Transverse colon (tissue), 4 donors: ENCODE data around the gene CLEC12A. TPM values are rescaled to one million over a fixed set of nuclear protein-coding genes. Genes with fewer than 3 reads are reported as not detected.

Experiments
- DNase-seq: peaks from one replicate; pipeline ENCODE4 v3.0.0-alpha.2; 2019
- H3K27ac ChIP-seq, 4 donors: fragments of 200-600 bp; sonication (generic); 2 replicates each; pipeline ENCODE4 v1.5.1; 2016 to 2018; ENCODE audit warnings: inconsistent platforms in 4 of 4
- H3K27me3 ChIP-seq: fragments of 200-600 bp; sonication (generic); 2 replicates; pipeline ENCODE4 v1.5.1; 2017; ENCODE audit warnings: inconsistent platforms
- H3K36me3 ChIP-seq, 4 donors: fragments of 200-600 bp; sonication (generic); 2 replicates each; pipeline ENCODE4 v1.5.1; 2017 to 2019; ENCODE audit warnings: inconsistent platforms in 4 of 4
- H3K4me1 ChIP-seq, 4 donors: fragments of 200-600 bp; sonication (generic); 2 replicates each; pipeline ENCODE4 v1.5.1; 2017 to 2020; ENCODE audit warnings: inconsistent platforms in 4 of 4
- H3K4me3 ChIP-seq, 4 donors: fragments of 200-600 bp; sonication (generic); 1 replicate in 1 of 4; 2 replicates in 3 of 4; pipeline versions ENCODE4 v1.5.1 to v1.6.1; 2017 to 2019; ENCODE audit warnings: inconsistent platforms in 4 of 4
- H3K9me3 ChIP-seq, 2 donors: fragments of 200-600 bp; sonication (generic); 2 replicates each; pipeline ENCODE4 v1.5.1; 2017 to 2019; ENCODE audit warnings: inconsistent platforms in 2 of 2
- CTCF ChIP-seq, 5 experiments: fragments of 200-600 bp in 3 of 5; fragments of 450-650 bp in 2 of 5; sonication (generic) in 3 of 5; IDR thresholded peaks; 1 replicate in 2 of 5; 2 replicates in 3 of 5; pipeline ENCODE4 v1.5.1; 2016 to 2017; ENCODE audit warnings: antibody characterized with exemption in 5 of 5, inconsistent platforms in 3 of 5, mild to moderate bottlenecking in 2 of 5, moderate library complexity in 1 of 5
- EP300 ChIP-seq: sonication (generic); formaldehyde crosslinking; IDR thresholded peaks from one replicate; pipeline ENCODE4 v1.6.1; 2017; ENCODE audit warnings: antibody characterized with exemption, low read depth
- POLR2A ChIP-seq: fragments of 450-650 bp; IDR thresholded peaks from one replicate; pipeline ENCODE4 v1.6.1; 2016; ENCODE audit warnings: antibody characterized with exemption, mild to moderate bottlenecking, moderate library complexity
- POLR2AphosphoS5 ChIP-seq, 3 donors: sonication (generic); formaldehyde crosslinking; IDR thresholded peaks; one replicate each; pipeline ENCODE4 v1.6.1; 2016; ENCODE audit warnings: antibody characterized with exemption in 3 of 3
- WGBS, 2 donors: methylation state at CpG; one replicate each; pipeline ENCODE4 v1.1.5; 2018; ENCODE audit warnings: low coverage in 1 of 2; 5-methylcytosine and 5-hydroxymethylcytosine counted together
- in situ Hi-C, 4 donors: fragments of 200-750 bp; cut with MboI; loops; one replicate each; pipeline versions ENCODE4 v1.15.0 to v1.15.1; 2017; ENCODE audit warnings: low sequenced_read_pairs in 3 of 4, low pct_ligation_motif_present in 1 of 4, low pct_unique_long_range_greater_than_20kb in 1 of 4
- intact Hi-C: fragments of 100-400 bp; cut with DNase I; formaldehyde crosslinking; loops from one replicate; pipeline ENCODE4 v1.15.1; 2023; ENCODE audit warnings: low total_unique reads
- total RNA-seq, 4 donors: library from RNA; depleted of rRNA; stranded (reverse); fragments of >200 nt; gene quantifications; one replicate each; pipeline ENCODE4 v1.1.0, GENCODE V29; 2016

The CLEC12A gene
- total RNA-seq, 4 donors from 2014 or later, result 0.27 to 1.4 TPM; not detected in 2

GRCh38 chr12:9935026-9935425 lies 36.2 kb upstream of the CLEC12A start:
- Histone ChIP-seq H3K4me1 (peaks cover 0 to 13% (median 0%) of the 10 kb centered on the region in 4 donors), H3K36me3 (no peaks in the 10 kb centered on the region), H3K4me3 (no peak overlapping the region), H3K27ac (no peak overlapping the region), H3K9me3 (no peaks in the 10 kb centered on the region), H3K27me3 (no peaks in the 10 kb centered on the region)
- intact Hi-C loops, result no loop called here
- no peak for DNase-seq
- TF ChIP-seq POLR2A, result no peak
- 91 to 93% methylated on average over 2 of the region's 2 CpGs for WGBS, 2 donors
- in situ Hi-C loops, result no loop called here

GRCh38 chr12:9936591-9936990 lies 34.6 kb upstream of the CLEC12A start:
- H3K27me3 ChIP-seq, result no peaks in the 10 kb centered on the region
- no peak for TF ChIP-seq POLR2A
- no peak for TF ChIP-seq EP300
- no peak for TF ChIP-seq POLR2AphosphoS5 (IDR thresholded peaks at IDR 0.05)
- TF ChIP-seq CTCF (IDR thresholded peaks at IDR 0.05), result no peak
- 62 to 74% methylated on average over 8 to 10 of the region's 10 CpGs for WGBS, 2 donors
- H3K27ac ChIP-seq, result no peak overlapping the region
- no peak for DNase-seq
- intact Hi-C loops, result no loop called here
- H3K9me3 ChIP-seq, result no peaks in the 10 kb centered on the region
- H3K36me3 ChIP-seq, result no peaks in the 10 kb centered on the region
- H3K4me3 ChIP-seq, result no peak overlapping the region
- peaks cover 0 to 13% (median 0%) of the 10 kb centered on the region in 4 donors for H3K4me1 ChIP-seq
- in situ Hi-C loops, result no loop called here

GRCh38 chr12:9940375-9940774 lies 30.8 kb upstream of the CLEC12A start:
- H3K9me3 ChIP-seq, result no peaks in the 10 kb centered on the region
- no peak for DNase-seq
- intact Hi-C loops, result no loop called here
- H3K36me3 ChIP-seq, result no peaks in the 10 kb centered on the region
- in situ Hi-C loops, result no loop called here
- 14 to 34% methylated on average over 2 of the region's 2 CpGs for WGBS, 2 donors
- H3K4me3 ChIP-seq, result no peak overlapping the region
- no peak for TF ChIP-seq POLR2AphosphoS5 (IDR thresholded peaks at IDR 0.05)
- TF ChIP-seq POLR2A, result no peak
- no peak for TF ChIP-seq CTCF (IDR thresholded peaks at IDR 0.05)
- TF ChIP-seq EP300, result no peak
- no peaks in the 10 kb centered on the region for H3K27me3 ChIP-seq
- no peak overlapping the region for H3K27ac ChIP-seq
- H3K4me1 ChIP-seq, result no peaks in the 10 kb centered on the region

- no peaks in the 10 kb centered on the region for H3K9me3 ChIP-seq
- H3K4me3 ChIP-seq, result no peak overlapping the region
- no peak overlapping the region for H3K27ac ChIP-seq
- intact Hi-C loops, result no loop called here
- H3K4me1 ChIP-seq, result no peaks in the 10 kb centered on the region
- no peaks in the 10 kb centered on the region for H3K36me3 ChIP-seq
- in situ Hi-C loops, result no loop called here
- TF ChIP-seq CTCF (IDR thresholded peaks at IDR 0.05) (no peak), POLR2A (no peak), EP300 (no peak), POLR2AphosphoS5 (IDR thresholded peaks at IDR 0.05) (no peak)
- no peaks in the 10 kb centered on the region for H3K27me3 ChIP-seq
- DNase-seq, result no peak
- WGBS, 2 donors, result 71 to 72% methylated on average over 1 of the region's 1 CpG
Measured at GRCh38 chr12:9941838-9942237, 29.4 kb upstream of the CLEC12A start.

- no peaks in the 10 kb centered on the region for H3K9me3 ChIP-seq
- no peak for DNase-seq
- 80% methylated on average over 19 of the region's 19 CpGs; no CpG with 5 or more reads in 1 of the 2 donors for WGBS, 2 donors
- TF ChIP-seq EP300 (no peak), CTCF (IDR thresholded peaks at IDR 0.05) (no peak), POLR2A (no peak), POLR2AphosphoS5 (IDR thresholded peaks at IDR 0.05) (no peak)
- no peaks in the 10 kb centered on the region for H3K4me1 ChIP-seq
- no peak overlapping the region for H3K4me3 ChIP-seq
- H3K36me3 ChIP-seq, result no peaks in the 10 kb centered on the region
- in situ Hi-C loops (no loop called here), intact Hi-C loops (no loop called here)
- H3K27me3 ChIP-seq, result no peaks in the 10 kb centered on the region
- H3K27ac ChIP-seq, result no peak overlapping the region
Measured at GRCh38 chr12:9943240-9943639, 28.0 kb upstream of the CLEC12A start.
